HEK293 (cell line): ENCODE data around the gene PDLIM1.
A peak's percentile ranks its signal among the peaks of the same experiment; 100 is the strongest.
"Not testable (repeated sequence)": the region's sequence is repeated elsewhere in the genome, so short reads cannot be mapped to it uniquely, and the experiment has no call there.

ENCODE experiments used
- CTCF ChIA-PET: fragments of 350-600 bp; formaldehyde crosslinking; extraction: SDS; loops from one replicate; lab custom pipeline; 2021; ENCODE audit warnings: antibody characterized with exemption; lab: Yijun Ruan, JAX
- POLR2A ChIA-PET: fragments of 300-600 bp; formaldehyde crosslinking; extraction: SDS; loops from one replicate; lab custom pipeline; 2020; ENCODE audit warnings: antibody characterized with exemption, inconsistent platforms; lab: Yijun Ruan, JAX
- H3K27ac ChIP-seq: fragments of 200-500 bp; sonication (Bioruptor generic); 2 replicates; pipeline ENCODE4 v1.5.1; 2014; ENCODE audit warnings: low read depth, low read length, control low read depth, inconsistent platforms; ENCODE audit errors: extremely low read depth
- H3K36me3 ChIP-seq, 2 experiments: fragments of 200-500 bp in 1 of 2; sonication (Bioruptor generic) in 1 of 2; 1 replicate in 1 of 2; 2 replicates in 1 of 2; pipeline ENCODE4 v1.5.1; 2014 to 2017; ENCODE audit warnings: inconsistent platforms in 2 of 2, low read length in 2 of 2; ENCODE audit not compliant: control insufficient read depth in 2 of 2, insufficient read depth in 1 of 2
- H3K4me1 ChIP-seq: fragments of 200-500 bp; sonication (Bioruptor generic); 2 replicates; pipeline ENCODE4 v1.5.1; 2014; ENCODE audit warnings: mild to moderate bottlenecking, low read length, inconsistent platforms; ENCODE audit not compliant: control insufficient read depth, insufficient read depth
- H3K4me3 ChIP-seq: 2 replicates; pipeline ENCODE4 v1.5.1; 2011; ENCODE audit warnings: low read depth, mild to moderate bottlenecking, control low read depth, low read length, moderate library complexity
- H3K9me3 ChIP-seq: fragments of 200-500 bp; sonication (Bioruptor generic); 2 replicates; pipeline ENCODE4 v1.5.1; 2014; ENCODE audit warnings: low read depth, low read length, inconsistent platforms; ENCODE audit not compliant: control insufficient read depth, insufficient read depth
- BCL11B ChIP-seq: fragments of 450-650 bp; formaldehyde crosslinking; IDR thresholded peaks from 2 replicates; pipeline ENCODE4 v1.5.1; 2016; ENCODE audit warnings: low read depth, missing biosample characterization, missing genetic modification characterization
- GFI1B ChIP-seq: fragments of 450-650 bp; formaldehyde crosslinking; IDR thresholded peaks from 2 replicates; pipeline ENCODE4 v1.5.1; 2016; ENCODE audit warnings: missing biosample characterization, missing genetic modification characterization
- KLF8 ChIP-seq: fragments of 450-650 bp; formaldehyde crosslinking; IDR thresholded peaks from 2 replicates; pipeline ENCODE4 v1.5.1; 2016; ENCODE audit warnings: missing biosample characterization, missing genetic modification characterization
- SCRT2 ChIP-seq: fragments of 450-650 bp; formaldehyde crosslinking; IDR thresholded peaks from 2 replicates; pipeline ENCODE4 v1.5.1; 2016; ENCODE audit warnings: missing biosample characterization, missing genetic modification characterization
- ZBTB17 ChIP-seq: fragments of 450-650 bp; formaldehyde crosslinking; IDR thresholded peaks from 2 replicates; pipeline ENCODE4 v1.5.1; 2016; ENCODE audit warnings: missing biosample characterization, missing genetic modification characterization
- ZBTB20 ChIP-seq: fragments of 450-650 bp; formaldehyde crosslinking; IDR thresholded peaks from 2 replicates; pipeline ENCODE4 v1.5.1; 2016; ENCODE audit warnings: missing biosample characterization, missing genetic modification characterization
- ZFP41 ChIP-seq: fragments of 450-650 bp; formaldehyde crosslinking; IDR thresholded peaks from 2 replicates; pipeline ENCODE4 v1.5.1; 2016; ENCODE audit warnings: missing biosample characterization, missing genetic modification characterization, borderline replicate concordance
- ZNF146 ChIP-seq: fragments of 450-650 bp; formaldehyde crosslinking; IDR thresholded peaks from 2 replicates; pipeline ENCODE4 v1.5.1; 2016; ENCODE audit warnings: missing biosample characterization, missing genetic modification characterization
- ZNF175 ChIP-seq: fragments of 450-650 bp; formaldehyde crosslinking; IDR thresholded peaks from 2 replicates; pipeline ENCODE4 v1.5.1; 2016; ENCODE audit warnings: missing biosample characterization, missing genetic modification characterization
- ZNF223 ChIP-seq: fragments of 450-650 bp; formaldehyde crosslinking; IDR thresholded peaks from 2 replicates; pipeline ENCODE4 v1.5.1; 2016; ENCODE audit warnings: missing biosample characterization, missing genetic modification characterization
- ZNF239 ChIP-seq: fragments of 450-650 bp; formaldehyde crosslinking; IDR thresholded peaks from 2 replicates; pipeline ENCODE4 v1.5.1; 2016; ENCODE audit warnings: missing biosample characterization, missing genetic modification characterization
- ZNF266 ChIP-seq: fragments of 450-650 bp; formaldehyde crosslinking; IDR thresholded peaks from 2 replicates; pipeline ENCODE4 v1.5.1; 2016; ENCODE audit warnings: missing biosample characterization, missing genetic modification characterization, low read depth
- ZNF394 ChIP-seq: fragments of 450-650 bp; formaldehyde crosslinking; IDR thresholded peaks from 2 replicates; pipeline ENCODE4 v1.5.1; 2016; ENCODE audit warnings: missing biosample characterization, missing genetic modification characterization, mild to moderate bottlenecking, moderate library complexity, borderline replicate concordance
- ZNF510 ChIP-seq: fragments of 450-650 bp; formaldehyde crosslinking; IDR thresholded peaks from 2 replicates; pipeline ENCODE4 v1.5.1; 2018; ENCODE audit warnings: mild to moderate bottlenecking, missing genetic modification characterization, missing biosample characterization; ENCODE audit not compliant: insufficient replicate concordance
- ZNF558 ChIP-seq: fragments of 450-650 bp; formaldehyde crosslinking; IDR thresholded peaks from 2 replicates; pipeline ENCODE4 v1.5.1; 2016; ENCODE audit warnings: missing biosample characterization, missing genetic modification characterization
- ZNF843 ChIP-seq: fragments of 450-650 bp; formaldehyde crosslinking; IDR thresholded peaks from 2 replicates; pipeline ENCODE4 v1.5.1; 2016; ENCODE audit warnings: missing biosample characterization, missing genetic modification characterization
- ZSCAN16 ChIP-seq: fragments of 450-650 bp; formaldehyde crosslinking; IDR thresholded peaks from 2 replicates; pipeline ENCODE4 v1.5.1; 2016; ENCODE audit warnings: missing biosample characterization, missing genetic modification characterization
- TF ChIP-seq, protein P1 (sequence below): fragments of 450-650 bp; formaldehyde crosslinking; IDR thresholded peaks from 2 replicates; pipeline ENCODE4 v1.5.1; 2016; ENCODE audit warnings: missing biosample characterization, missing genetic modification characterization
- TF ChIP-seq, protein P2 (sequence below): IDR thresholded peaks from 2 replicates; pipeline ENCODE4 v1.6.1; 2011; ENCODE audit warnings: mild to moderate bottlenecking, low read depth, low read length, borderline replicate concordance
- TF ChIP-seq, protein P3 (sequence below): fragments of 450-650 bp; formaldehyde crosslinking; IDR thresholded peaks from 2 replicates; pipeline ENCODE4 v1.5.1; 2016; ENCODE audit warnings: missing biosample characterization, missing genetic modification characterization

The PDLIM1 gene

DNA sequence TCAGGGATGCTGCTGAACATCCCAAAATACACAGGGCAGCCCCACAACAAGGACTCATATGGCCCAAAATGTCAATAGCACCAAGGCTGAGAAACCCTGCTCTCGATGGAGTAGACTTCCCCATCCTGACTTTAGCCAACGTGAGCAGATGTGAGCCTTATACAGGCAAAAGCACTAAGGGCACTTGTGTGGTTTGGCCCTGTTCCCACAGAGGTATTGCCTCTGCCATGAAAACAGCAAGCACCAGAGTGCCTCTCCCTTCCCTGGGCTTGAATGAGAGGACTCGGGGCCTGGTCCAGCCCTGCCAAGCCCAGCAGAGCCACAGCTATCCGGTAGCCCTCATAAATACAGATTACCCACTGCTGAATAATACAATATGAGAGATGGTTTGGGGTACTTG lies 49.3 kb downstream of the PDLIM1 start:
- H3K27ac ChIP-seq: no peak overlapping the region
- H3K36me3 ChIP-seq: peaks cover 23 to 78% of the 10 kb centered on the region in 2 experiments; a peak in 2 of 3 replicates
- POLR2A ChIA-PET: no interaction called here
- no peaks in the 10 kb centered on the region for H3K4me1 ChIP-seq
- H3K9me3 ChIP-seq: no peaks in the 10 kb centered on the region
- no peak overlapping the region for H3K4me3 ChIP-seq
- TF ChIP-seq GFI1B (tag by site-specific recombination) (no peak), ZNF175 (no peak), ZBTB20 (tag by site-specific recombination) (no peak), BCL11B (tag by site-specific recombination) (no peak), ZBTB17 (tag by site-specific recombination) (no peak), ZNF223 (tag by site-specific recombination) (no peak)
- CTCF ChIA-PET: interaction anchor here (1.1 to 3.5 kb wide), 5 partner anchors 40 to 134 kb away, joined by 6 to 13 read pairs (median 7); no protein-coding TSS in a partner anchor

DNA sequence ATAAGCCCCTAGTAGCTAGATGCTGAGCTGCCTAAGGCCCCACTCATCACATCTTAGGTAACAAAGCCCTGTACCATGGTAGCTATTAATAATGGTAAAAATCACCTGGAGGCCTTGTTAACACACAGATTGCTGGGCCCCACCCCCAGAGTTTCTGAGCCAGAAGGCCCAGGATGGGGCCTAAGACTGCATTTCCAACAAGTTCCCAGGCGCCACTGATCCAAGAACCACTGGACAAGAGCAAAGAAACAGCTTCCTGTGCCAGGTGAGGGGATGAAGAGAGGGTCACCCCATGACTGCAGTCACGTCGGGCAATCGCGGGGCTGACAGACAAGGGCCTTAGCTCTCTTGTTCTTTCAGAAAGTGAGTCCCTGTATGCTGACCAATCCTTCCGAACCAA lies 50.0 kb downstream of the PDLIM1 start:
- H3K4me1 ChIP-seq: no peaks in the 10 kb centered on the region
- H3K4me3 ChIP-seq: no peak overlapping the region
- TF ChIP-seq ZFP41 (tag by site-specific recombination) (no peak), SCRT2 (no peak), ZNF266 (tag by site-specific recombination) (no peak), ZSCAN16 (tag by site-specific recombination) (no peak), ZNF239 (tag by site-specific recombination) (no peak), ZNF510 (tag by site-specific recombination) (no peak), KLF8 (tag by site-specific recombination) (no peak), ZNF558 (tag by site-specific recombination) (no peak), ZNF843 (tag by site-specific recombination) (no peak), ZNF394 (no peak)
- TF ChIP-seq, protein P1, sequence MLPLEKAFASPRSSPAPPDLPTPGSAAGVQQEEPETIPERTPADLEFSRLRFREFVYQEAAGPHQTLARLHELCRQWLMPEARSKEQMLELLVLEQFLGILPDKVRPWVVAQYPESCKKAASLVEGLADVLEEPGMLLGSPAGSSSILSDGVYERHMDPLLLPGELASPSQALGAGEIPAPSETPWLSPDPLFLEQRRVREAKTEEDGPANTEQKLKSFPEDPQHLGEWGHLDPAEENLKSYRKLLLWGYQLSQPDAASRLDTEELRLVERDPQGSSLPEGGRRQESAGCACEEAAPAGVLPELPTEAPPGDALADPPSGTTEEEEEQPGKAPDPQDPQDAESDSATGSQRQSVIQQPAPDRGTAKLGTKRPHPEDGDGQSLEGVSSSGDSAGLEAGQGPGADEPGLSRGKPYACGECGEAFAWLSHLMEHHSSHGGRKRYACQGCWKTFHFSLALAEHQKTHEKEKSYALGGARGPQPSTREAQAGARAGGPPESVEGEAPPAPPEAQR (tag by site-specific recombination): no peak
- TF ChIP-seq, protein P2, sequence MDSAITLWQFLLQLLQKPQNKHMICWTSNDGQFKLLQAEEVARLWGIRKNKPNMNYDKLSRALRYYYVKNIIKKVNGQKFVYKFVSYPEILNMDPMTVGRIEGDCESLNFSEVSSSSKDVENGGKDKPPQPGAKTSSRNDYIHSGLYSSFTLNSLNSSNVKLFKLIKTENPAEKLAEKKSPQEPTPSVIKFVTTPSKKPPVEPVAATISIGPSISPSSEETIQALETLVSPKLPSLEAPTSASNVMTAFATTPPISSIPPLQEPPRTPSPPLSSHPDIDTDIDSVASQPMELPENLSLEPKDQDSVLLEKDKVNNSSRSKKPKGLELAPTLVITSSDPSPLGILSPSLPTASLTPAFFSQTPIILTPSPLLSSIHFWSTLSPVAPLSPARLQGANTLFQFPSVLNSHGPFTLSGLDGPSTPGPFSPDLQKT: no peak
- peaks cover 23 to 78% of the 10 kb centered on the region in 2 experiments; a peak in 2 of 3 replicates for H3K36me3 ChIP-seq
- ChIA-PET CTCF (interaction anchor here (1.1 to 3.5 kb wide), 4 partner anchors 39 to 135 kb away, joined by 6 to 13 read pairs (median 6); no protein-coding TSS in a partner anchor), POLR2A (no interaction called here)
- H3K9me3 ChIP-seq: no peaks in the 10 kb centered on the region
- no peak overlapping the region for H3K27ac ChIP-seq

DNA sequence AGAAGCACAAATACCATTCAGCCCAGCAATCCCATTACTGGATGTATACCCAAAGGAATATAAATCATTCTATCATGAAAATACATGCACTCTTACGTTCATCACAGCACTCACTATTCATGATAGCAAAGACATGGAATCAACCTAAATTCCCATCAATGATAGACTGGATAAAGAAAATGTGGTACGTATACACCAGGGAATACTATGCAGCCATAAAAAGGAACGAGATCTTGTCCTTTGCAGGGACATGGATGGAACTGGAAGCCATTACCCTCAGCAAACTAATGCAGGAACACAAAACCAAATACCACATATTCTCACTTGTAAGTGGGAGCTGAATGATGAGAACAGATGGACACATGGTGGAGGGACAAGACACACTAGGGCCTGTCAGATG lies 50.7 kb downstream of the PDLIM1 start:
- peak; percentile 96 for TF ChIP-seq ZNF146 (tag by site-specific recombination)
- TF ChIP-seq, protein P3, sequence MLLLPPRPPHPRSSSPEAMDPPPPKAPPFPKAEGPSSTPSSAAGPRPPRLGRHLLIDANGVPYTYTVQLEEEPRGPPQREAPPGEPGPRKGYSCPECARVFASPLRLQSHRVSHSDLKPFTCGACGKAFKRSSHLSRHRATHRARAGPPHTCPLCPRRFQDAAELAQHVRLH (tag by site-specific recombination): 0 out of 2 replicates have a peak, but pooled peaks have one; percentile 47
- CTCF ChIA-PET: interaction anchor here (3.5 kb wide), 1 partner anchor 56 kb away, joined by 13 read pairs; no protein-coding TSS in a partner anchor
- H3K9me3 ChIP-seq, H3K27ac ChIP-seq, H3K4me3 ChIP-seq, H3K4me1 ChIP-seq, POLR2A ChIA-PET: not testable (repeated sequence)
- peaks cover 23 to 73% of the 10 kb centered on the region in 2 experiments; a peak in 2 of 3 replicates for H3K36me3 ChIP-seq
